GM08714 (cell line): ENCODE data around the gene GIMAP1.

Experiments used
- H3K4me3 ChIP-seq: fragments of 200-500 bp; sonication (Bioruptor generic); 2 replicates; pipeline ENCODE4 v1.5.1; 2014; ENCODE audit warnings: mild to moderate bottlenecking, low read length, inconsistent platforms
- ZNF274 ChIP-seq: IDR thresholded peaks from 2 replicates; pipeline ENCODE4 v1.6.1; 2012; ENCODE audit warnings: mild to moderate bottlenecking, low read depth, low read length

Gene GIMAP1

DNA sequence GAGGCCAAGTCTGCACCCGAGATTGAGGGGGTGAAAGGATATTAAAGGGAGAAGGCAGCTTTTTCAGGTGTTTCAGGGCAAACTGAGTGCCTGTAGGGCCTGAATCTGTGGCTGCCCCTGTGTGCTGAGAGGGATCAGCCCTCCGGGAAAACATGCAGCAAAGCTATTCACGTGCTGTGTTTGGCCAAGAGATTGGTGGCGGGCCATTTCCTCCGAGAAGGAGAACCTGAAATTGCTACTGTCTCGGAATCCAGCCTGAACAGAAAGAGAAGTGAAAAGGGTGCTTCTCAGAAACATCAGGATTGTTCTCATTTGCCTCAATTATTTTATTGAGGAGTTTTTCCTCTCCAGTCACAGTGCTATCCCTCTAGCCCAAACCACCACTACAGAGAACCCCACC is 36.8 kb downstream of the GIMAP1 start:
- no peak for TF ChIP-seq ZNF274

DNA sequence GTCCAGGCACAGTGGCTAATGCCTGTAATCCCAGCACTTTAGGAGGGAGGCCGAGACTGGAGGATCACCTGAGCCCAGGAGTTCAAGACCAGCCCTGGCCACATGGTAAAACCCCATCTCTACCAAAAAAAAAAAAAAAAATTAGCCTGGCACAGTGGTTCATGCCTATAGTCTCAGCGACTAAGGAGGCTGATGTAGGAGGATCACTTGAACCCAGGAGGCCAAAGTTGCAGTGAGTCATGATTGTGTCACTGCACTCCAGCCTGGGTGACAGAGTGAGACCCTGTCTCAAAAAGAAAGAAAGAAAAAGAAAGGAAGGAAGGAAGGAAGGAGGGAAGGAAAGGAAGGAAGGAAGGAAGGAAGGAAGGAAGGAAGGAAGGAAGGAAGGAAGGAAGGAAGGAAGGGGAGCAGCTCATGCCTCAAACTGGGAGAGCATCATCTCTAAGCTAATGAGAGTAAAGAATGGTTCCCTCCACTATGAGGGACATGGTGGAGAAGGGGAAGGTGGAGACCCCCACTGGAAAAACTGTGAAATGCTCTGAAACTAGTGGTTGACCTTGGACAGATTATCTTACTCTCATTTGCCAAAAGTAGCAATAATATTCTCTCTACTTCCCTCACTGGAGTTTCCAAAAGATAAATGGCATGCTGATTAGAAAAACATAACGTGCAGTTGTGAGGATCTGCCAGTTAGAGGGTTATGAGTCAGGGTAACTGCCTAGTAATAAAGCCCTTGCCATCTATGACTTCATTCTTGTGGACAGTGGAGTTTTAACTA is 37.6 kb downstream of the GIMAP1 start:
- no peak overlapping the region for H3K4me3 ChIP-seq
- no peak for TF ChIP-seq ZNF274

More for the DNA sequence above, 36.8 kb downstream of the GIMAP1 start:
- no peak overlapping the region for H3K4me3 ChIP-seq

DNA sequence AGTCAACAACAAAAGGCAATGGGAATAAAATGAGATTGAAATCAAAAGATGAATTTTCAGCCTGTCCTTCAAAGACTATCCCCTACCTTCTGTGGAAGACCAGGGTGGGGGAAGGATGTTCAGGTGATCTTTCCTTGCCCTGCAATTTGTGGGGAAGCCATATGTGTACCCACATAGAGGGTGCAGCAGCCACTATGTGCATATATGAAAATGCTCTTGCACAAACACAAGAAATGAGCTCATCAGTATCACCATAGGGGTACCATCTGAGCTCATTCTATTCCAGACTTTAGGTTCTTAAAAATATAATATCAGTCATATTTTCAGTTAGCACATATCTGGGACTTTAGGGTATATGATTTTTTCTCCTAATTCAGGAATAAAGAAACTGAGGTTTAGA is 38.5 kb downstream of the GIMAP1 start:
- TF ChIP-seq ZNF274, result no peak
- no peak overlapping the region for H3K4me3 ChIP-seq

DNA sequence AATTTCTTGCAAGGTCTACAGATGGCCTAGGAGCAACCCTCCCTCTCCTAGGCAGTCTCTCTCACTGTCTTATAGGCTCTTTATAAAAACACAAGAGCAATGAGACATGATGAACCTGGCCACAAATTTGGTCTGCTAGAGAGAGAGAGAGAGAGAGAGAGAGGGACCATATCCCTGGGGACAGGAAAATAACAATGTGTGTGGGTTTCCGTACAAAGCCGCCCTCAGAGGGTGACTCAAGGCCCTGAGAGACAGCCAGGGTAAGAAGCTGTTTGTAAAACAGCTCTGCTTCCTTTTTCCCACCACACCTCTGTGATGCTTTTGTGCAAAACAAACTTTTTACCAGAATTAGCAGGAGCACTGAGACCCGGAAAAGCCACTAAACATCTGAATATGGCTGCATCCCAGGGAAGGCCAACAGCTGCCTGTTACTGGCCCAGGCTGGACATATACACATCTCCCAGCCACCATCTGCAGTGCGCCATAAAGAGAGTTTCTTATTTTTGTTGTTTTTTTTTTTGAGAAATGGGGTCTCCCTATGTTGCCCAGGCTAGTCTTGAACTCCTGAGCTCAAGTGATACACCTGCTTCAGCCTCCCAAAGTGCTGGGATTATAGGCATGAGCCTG is 39.2 kb downstream of the GIMAP1 start:
- H3K4me3 ChIP-seq, result no peak overlapping the region
- no peak for TF ChIP-seq ZNF274

DNA sequence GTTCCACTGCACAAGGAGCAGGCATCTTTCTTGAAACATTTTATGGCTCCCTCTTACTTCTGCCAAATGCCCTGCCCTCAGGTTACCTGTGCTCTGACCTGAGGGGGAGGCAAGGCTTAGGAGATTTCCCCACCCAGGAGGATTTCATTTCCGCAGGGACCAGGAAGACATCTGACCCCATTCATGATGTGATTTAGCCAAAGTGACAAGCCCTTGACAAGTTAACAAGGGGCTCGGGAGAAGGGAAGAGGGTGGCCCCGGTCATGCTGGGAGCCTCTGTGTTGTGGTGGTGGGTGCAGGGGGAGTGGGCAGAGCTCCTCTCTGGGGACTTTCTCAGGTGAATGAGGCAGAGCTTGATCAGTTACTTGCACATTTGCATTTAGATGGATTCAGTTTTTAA is 39.8 kb downstream of the GIMAP1 start:
- TF ChIP-seq ZNF274, result no peak
- H3K4me3 ChIP-seq, result no peak overlapping the region

DNA sequence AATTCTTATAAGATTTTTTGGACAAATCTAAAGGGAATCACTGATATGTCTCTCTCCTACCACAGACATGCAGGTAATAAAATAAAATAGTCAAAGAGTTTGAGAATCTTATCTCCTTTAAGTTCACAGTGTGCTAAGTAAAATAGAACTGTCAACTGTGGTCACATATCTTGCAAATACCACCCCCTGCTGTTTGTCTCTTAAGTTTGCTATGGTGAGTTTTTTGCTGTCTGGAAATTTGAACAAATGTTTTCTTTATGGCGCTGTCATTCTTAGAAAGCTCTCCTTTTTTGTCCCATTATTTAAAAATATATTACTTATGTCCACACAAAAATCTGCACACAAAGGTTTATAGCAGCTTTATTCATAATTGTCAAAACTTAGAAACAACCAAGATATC is 40.4 kb downstream of the GIMAP1 start:
- no peak for TF ChIP-seq ZNF274
- H3K4me3 ChIP-seq, result no peak overlapping the region

DNA sequence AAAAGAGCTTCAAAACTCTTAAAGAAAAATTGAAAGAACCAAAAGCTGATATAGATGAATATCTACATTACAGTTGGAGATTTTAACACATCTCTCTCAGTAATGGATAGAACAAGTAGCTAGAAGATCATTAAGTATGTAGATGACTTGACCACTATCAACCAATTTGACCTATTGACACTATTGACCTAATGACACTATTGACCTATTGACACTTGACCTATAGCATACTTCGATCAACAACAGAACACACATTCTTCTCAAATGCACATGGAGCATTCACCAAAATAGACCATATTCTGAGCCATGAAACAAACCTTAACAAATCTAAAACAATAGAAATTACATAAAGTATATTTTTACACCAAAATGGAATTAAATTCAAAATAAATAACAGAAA is 43.1 kb downstream of the GIMAP1 start:
- H3K4me3 ChIP-seq, result no peak overlapping the region
- no peak for TF ChIP-seq ZNF274

DNA sequence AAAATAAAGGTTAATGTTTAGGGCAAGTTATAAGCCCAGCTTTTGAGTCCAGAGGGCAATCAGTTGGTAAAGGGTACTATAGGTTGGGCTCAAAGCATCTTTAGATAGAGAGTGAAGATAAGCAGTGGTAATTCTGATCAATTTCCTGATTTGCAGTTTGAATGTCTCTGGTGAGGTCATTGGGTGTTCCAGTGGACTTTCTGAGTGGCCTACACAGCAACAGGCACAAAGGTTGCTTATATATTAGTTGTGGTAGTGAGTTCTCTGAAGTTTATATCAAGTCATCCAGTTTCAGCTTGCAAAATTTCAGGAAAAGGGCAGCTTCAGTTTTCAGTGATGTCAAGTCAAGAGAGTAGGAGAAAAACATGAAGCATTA is 49.9 kb downstream of the GIMAP1 start:
- TF ChIP-seq ZNF274, result no peak
- no peak overlapping the region for H3K4me3 ChIP-seq

DNA sequence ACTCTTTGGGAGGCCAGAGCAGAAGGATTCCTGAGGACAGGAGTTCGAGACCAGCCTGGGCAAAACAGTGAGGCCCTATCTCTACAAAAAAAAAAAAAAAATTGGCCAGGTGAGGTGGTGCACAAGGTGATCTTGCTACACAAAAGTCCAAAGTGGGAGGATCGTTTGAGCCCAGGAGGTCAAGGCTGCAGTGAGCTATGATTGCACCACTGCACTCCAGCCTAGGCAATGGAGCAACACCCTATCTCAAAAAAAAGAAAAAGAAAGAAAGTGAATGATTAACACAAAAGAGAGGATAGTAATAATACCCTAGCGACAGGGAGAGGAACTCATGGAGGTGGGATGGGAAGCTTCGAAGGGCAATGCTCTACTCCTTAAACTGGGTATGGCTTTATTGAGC is 53.4 kb downstream of the GIMAP1 start:
- H3K4me3 ChIP-seq, result no peak overlapping the region
- no peak for TF ChIP-seq ZNF274
